CD4-positive, alpha-beta T cell (primary cell): ENCODE data around the gene CTNNA3. TPM values are rescaled to one million over a fixed set of nuclear protein-coding genes. Genes with fewer than 3 reads are reported as not detected.

Experiments used
- ATAC-seq: fragments of 200-7000 bp; cut with Tn5 transposase; one replicate; pipeline ENCODE4 v1.10.0; 2022; ENCODE audit warnings: mild to moderate bottlenecking; ENCODE audit not compliant: poor library complexity
- CTCF ChIA-PET: fragments of 350-600 bp; sonication (Branson Sonifier 250); formaldehyde crosslinking; loops from one replicate; lab custom pipeline; 2021; ENCODE audit warnings: antibody characterized with exemption, inconsistent platforms; lab: Charles Lee
- POLR2A ChIA-PET: fragments of 350-600 bp; sonication (Branson Sonifier 250); formaldehyde crosslinking; loops from one replicate; lab custom pipeline; 2021; ENCODE audit warnings: antibody characterized with exemption, inconsistent platforms; lab: Charles Lee
- DNase-seq, 14 experiments: peaks; one replicate each; pipeline ENCODE4 v3.0.0-alpha.2; 2013 to 2020; ENCODE audit warnings: mixed read lengths in 2 of 14
- H3K27ac ChIP-seq, 2 donors: one replicate each; pipeline versions ENCODE4 v1.5.1 to v1.7.0; 2013; ENCODE audit warnings: low read length in 2 of 2, low read depth in 1 of 2, mild to moderate bottlenecking in 1 of 2
- H3K27me3 ChIP-seq, 2 experiments: 1 replicate in 1 of 2; 2 replicates in 1 of 2; pipeline versions ENCODE4 v1.6.1 to v1.7.0; 2013; ENCODE audit warnings: low read length in 2 of 2, control low read depth in 1 of 2, mild to moderate bottlenecking in 1 of 2, moderate library complexity in 1 of 2; ENCODE audit not compliant: insufficient read depth in 2 of 2, control insufficient read depth in 1 of 2
- H3K36me3 ChIP-seq: one replicate; pipeline ENCODE4 v1.6.1; 2013; ENCODE audit warnings: low read length, control low read depth; ENCODE audit not compliant: insufficient read depth
- H3K4me1 ChIP-seq: one replicate; pipeline ENCODE4 v1.6.1; 2013; ENCODE audit warnings: low read length, control low read depth; ENCODE audit not compliant: insufficient read depth
- H3K4me3 ChIP-seq: one replicate; pipeline ENCODE4 v1.5.1; 2013; ENCODE audit warnings: mild to moderate bottlenecking, low read length, moderate library complexity
- H3K9me3 ChIP-seq, 2 experiments: 1 replicate in 1 of 2; 2 replicates in 1 of 2; pipeline versions ENCODE4 v1.6.1 to v1.7.0; 2013; ENCODE audit warnings: low read length in 2 of 2, mild to moderate bottlenecking in 2 of 2, control low read depth in 1 of 2, moderate library complexity in 1 of 2; ENCODE audit not compliant: control insufficient read depth in 1 of 2, insufficient read depth in 1 of 2
- H3K27ac Mint-ChIP-seq: one replicate; pipeline ENCODE4 v1.8.0; 2020; ENCODE audit warnings: mixed read lengths
- H3K27me3 Mint-ChIP-seq: one replicate; pipeline ENCODE4 v1.8.0; 2021; ENCODE audit warnings: mixed read lengths
- H3K36me3 Mint-ChIP-seq: one replicate; pipeline ENCODE4 v1.8.0; 2021; ENCODE audit warnings: low read depth, mixed read lengths
- H3K4me1 Mint-ChIP-seq: one replicate; pipeline ENCODE4 v1.8.0; 2021; ENCODE audit warnings: low read depth, mixed read lengths
- H3K4me3 Mint-ChIP-seq: one replicate; pipeline ENCODE4 v1.8.0; 2020; ENCODE audit warnings: mild to moderate bottlenecking, mixed read lengths
- H3K9me3 Mint-ChIP-seq: one replicate; pipeline ENCODE4 v1.8.0; 2020; ENCODE audit warnings: mixed read lengths
- intact Hi-C, 2 experiments: fragments of 100-400 bp; cut with DNase I in 1 of 2; cut with micrococcal nuclease in 1 of 2; formaldehyde crosslinking; loops; one replicate each; pipeline versions ENCODE4 v1.15.1 to v1.9.0; 2023 to 2025; cut with DNase I, micrococcal nuclease
- total RNA-seq, 174 experiments: library from RNA in 2 of 174; stranded (reverse) in 2 of 174; gene quantifications; one replicate each; pipeline ENCODE4 v1.2.3 and lab custom pipeline; 2021 to 2026
- TF ChIP-seq, protein P1 (sequence below): fragments of 200-600 bp; IDR thresholded peaks from one replicate; pipeline ENCODE4 v1.8.0; 2022; ENCODE audit warnings: antibody characterized with exemption, mild to moderate bottlenecking

The CTNNA3 gene
- total RNA-seq, 2 experiments from 2014 or later, result 0.80 TPM; not detected in 1

DNA sequence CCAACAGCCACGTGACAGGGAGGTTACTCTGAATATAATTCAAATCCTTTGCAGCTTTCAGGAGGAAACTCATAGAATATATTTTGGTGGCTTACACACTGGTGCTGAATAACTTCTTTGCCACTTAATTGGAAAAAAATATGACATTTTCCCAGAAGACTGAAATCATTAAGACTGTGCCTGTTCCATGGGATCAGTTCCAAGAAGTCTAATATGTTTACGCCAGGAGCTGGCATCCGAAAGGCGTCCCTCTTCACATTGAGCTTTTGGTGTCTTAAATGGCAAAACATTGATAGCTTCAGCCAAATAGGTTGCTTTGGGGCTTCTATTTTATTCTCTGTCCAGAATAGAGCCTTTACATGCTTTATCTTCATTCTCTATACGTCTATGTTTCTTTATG is 1687.8 kb downstream of the CTNNA3 start:
- ATAC-seq (no peak), DNase-seq (no peak)
- no peak overlapping the region for H3K27ac Mint-ChIP-seq
- Histone ChIP-seq H3K9me3 (peaks cover 0 to 4% of the 10 kb centered on the region in 2 experiments), H3K27me3 (no peaks in the 10 kb centered on the region), H3K4me3 (no peak overlapping the region), H3K27ac (no peak overlapping the region), H3K36me3 (no peaks in the 10 kb centered on the region), H3K4me1 (no peaks in the 10 kb centered on the region)
- H3K9me3 Mint-ChIP-seq, result peaks cover 5% of the 10 kb centered on the region
- H3K27me3 Mint-ChIP-seq, result no peaks in the 10 kb centered on the region
- ChIA-PET CTCF (no interaction called here), POLR2A (no interaction called here)
- no peaks in the 10 kb centered on the region for H3K36me3 Mint-ChIP-seq
- no peaks in the 10 kb centered on the region for H3K4me1 Mint-ChIP-seq
- intact Hi-C loops, result no loop called here
- TF ChIP-seq, protein P1, sequence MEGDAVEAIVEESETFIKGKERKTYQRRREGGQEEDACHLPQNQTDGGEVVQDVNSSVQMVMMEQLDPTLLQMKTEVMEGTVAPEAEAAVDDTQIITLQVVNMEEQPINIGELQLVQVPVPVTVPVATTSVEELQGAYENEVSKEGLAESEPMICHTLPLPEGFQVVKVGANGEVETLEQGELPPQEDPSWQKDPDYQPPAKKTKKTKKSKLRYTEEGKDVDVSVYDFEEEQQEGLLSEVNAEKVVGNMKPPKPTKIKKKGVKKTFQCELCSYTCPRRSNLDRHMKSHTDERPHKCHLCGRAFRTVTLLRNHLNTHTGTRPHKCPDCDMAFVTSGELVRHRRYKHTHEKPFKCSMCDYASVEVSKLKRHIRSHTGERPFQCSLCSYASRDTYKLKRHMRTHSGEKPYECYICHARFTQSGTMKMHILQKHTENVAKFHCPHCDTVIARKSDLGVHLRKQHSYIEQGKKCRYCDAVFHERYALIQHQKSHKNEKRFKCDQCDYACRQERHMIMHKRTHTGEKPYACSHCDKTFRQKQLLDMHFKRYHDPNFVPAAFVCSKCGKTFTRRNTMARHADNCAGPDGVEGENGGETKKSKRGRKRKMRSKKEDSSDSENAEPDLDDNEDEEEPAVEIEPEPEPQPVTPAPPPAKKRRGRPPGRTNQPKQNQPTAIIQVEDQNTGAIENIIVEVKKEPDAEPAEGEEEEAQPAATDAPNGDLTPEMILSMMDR, result no peak
- H3K4me3 Mint-ChIP-seq, result no peak overlapping the region

GRCh38 chr10:66006411-66006810 is 1689.6 kb downstream of the CTNNA3 start:
- Histone ChIP-seq H3K4me1 (no peaks in the 10 kb centered on the region), H3K4me3 (no peak overlapping the region), H3K36me3 (no peaks in the 10 kb centered on the region), H3K27me3 (no peaks in the 10 kb centered on the region), H3K9me3 (peaks cover 0 to 4% of the 10 kb centered on the region in 2 experiments), H3K27ac (no peak overlapping the region)
- no peak for DNase-seq
- Mint-ChIP-seq H3K4me3 (no peak overlapping the region), H3K4me1 (no peaks in the 10 kb centered on the region), H3K27ac (no peak overlapping the region), H3K9me3 (peaks cover 5% of the 10 kb centered on the region), H3K27me3 (no peaks in the 10 kb centered on the region), H3K36me3 (no peaks in the 10 kb centered on the region)
- intact Hi-C loops, result no loop called here
- TF ChIP-seq, protein P1, result no peak
- CTCF ChIA-PET, result no interaction called here
- no peak for ATAC-seq
- POLR2A ChIA-PET, result no interaction called here

DNA sequence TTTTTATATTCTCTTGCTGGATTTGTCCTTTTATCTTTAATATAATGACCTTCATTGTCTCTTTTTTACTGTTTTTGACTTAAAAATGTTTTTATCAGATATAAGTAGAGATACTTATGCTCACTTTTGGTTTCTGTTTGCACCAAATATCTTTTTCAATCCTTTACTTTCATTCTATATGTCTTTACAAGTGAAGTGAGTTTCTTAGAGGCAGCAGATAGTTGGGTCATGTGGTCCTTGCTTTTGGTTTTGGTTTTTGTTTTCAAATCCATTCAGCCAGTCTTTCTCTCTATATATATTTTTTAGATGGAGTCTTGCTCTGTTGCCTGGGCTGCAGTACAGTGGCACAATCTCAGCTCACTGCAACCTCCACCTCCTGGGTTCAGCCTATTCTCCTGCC is 1702.5 kb downstream of the CTNNA3 start:
- Histone ChIP-seq H3K9me3 (peaks cover 0 to 22% of the 10 kb centered on the region in 2 experiments), H3K4me3 (no peak overlapping the region), H3K4me1 (no peaks in the 10 kb centered on the region), H3K27ac (no peak overlapping the region), H3K36me3 (no peaks in the 10 kb centered on the region), H3K27me3 (no peaks in the 10 kb centered on the region)
- no peaks in the 10 kb centered on the region for H3K4me1 Mint-ChIP-seq
- TF ChIP-seq, protein P1, result no peak
- intact Hi-C loops, result no loop called here
- peaks cover 17% of the 10 kb centered on the region for H3K9me3 Mint-ChIP-seq
- H3K27ac Mint-ChIP-seq, result no peak overlapping the region
- H3K4me3 Mint-ChIP-seq, result no peak overlapping the region
- no peaks in the 10 kb centered on the region for H3K36me3 Mint-ChIP-seq
- ChIA-PET CTCF (no interaction called here), POLR2A (no interaction called here)
- H3K27me3 Mint-ChIP-seq, result no peaks in the 10 kb centered on the region
- ATAC-seq (no peak), DNase-seq (no peak)
